H9 (cell line): ENCODE data around the gene ABCG8. TPM values are rescaled to one million over a fixed set of nuclear protein-coding genes. Genes with fewer than 3 reads are reported as not detected.

ENCODE experiments used
- DNase-seq: peaks from one replicate; pipeline ENCODE4 v3.0.0-alpha.2; 2017
- H2AFZ ChIP-seq: one replicate; pipeline ENCODE4 v1.6.1; 2013; ENCODE audit warnings: mild to moderate bottlenecking, low read length, control low read depth, moderate library complexity
- H2AK5ac ChIP-seq: 2 replicates; pipeline ENCODE4 v1.6.1; 2013; ENCODE audit warnings: low read length, control low read depth, mixed read lengths; ENCODE audit not compliant: insufficient read length
- H2BK120ac ChIP-seq: one replicate; pipeline ENCODE4 v1.6.1; 2013; ENCODE audit warnings: low read depth, mild to moderate bottlenecking, low read length, control low read depth, inconsistent platforms; ENCODE audit not compliant: poor library complexity, severe bottlenecking
- H2BK12ac ChIP-seq: 2 replicates; pipeline ENCODE4 v1.6.1; 2013; ENCODE audit warnings: low read length, control low read depth, mixed read lengths, low read depth; ENCODE audit not compliant: insufficient read length
- H2BK15ac ChIP-seq: 2 replicates; pipeline ENCODE4 v1.6.1; 2013; ENCODE audit warnings: low read depth, low read length, control low read depth
- H2BK20ac ChIP-seq: one replicate; pipeline ENCODE4 v1.6.1; 2013; ENCODE audit warnings: low read depth, mild to moderate bottlenecking, low read length, control low read depth, inconsistent platforms; ENCODE audit not compliant: poor library complexity, severe bottlenecking
- H2BK5ac ChIP-seq: 2 replicates; pipeline ENCODE4 v1.6.1; 2013; ENCODE audit warnings: low read length, control low read depth, mixed read lengths; ENCODE audit not compliant: insufficient read length
- H3K14ac ChIP-seq: 2 replicates; pipeline ENCODE4 v1.6.1; 2013; ENCODE audit warnings: low read length, control low read depth; ENCODE audit not compliant: insufficient read depth
- H3K18ac ChIP-seq: 2 replicates; pipeline ENCODE4 v1.6.1; 2013; ENCODE audit warnings: low read depth, mild to moderate bottlenecking, mixed read lengths, low read length, control low read depth; ENCODE audit not compliant: insufficient read length
- H3K23ac ChIP-seq: 2 replicates; pipeline ENCODE4 v1.6.1; 2013; ENCODE audit warnings: low read length, control low read depth, mixed read lengths, low read depth; ENCODE audit not compliant: insufficient read length
- H3K23me2 ChIP-seq: 2 replicates; pipeline ENCODE4 v1.6.1; 2013; ENCODE audit warnings: low read depth, mild to moderate bottlenecking, mixed read lengths, low read length, control low read depth; ENCODE audit not compliant: insufficient read length, poor library complexity, severe bottlenecking
- H3K27ac ChIP-seq: 2 replicates; pipeline ENCODE4 v1.5.1; 2013; ENCODE audit warnings: low read length, control low read depth, mixed read lengths, low read depth; ENCODE audit not compliant: insufficient read length
- H3K27me3 ChIP-seq: 2 replicates; pipeline ENCODE4 v1.6.1; 2013; ENCODE audit warnings: low read length, control low read depth, inconsistent platforms; ENCODE audit not compliant: insufficient read depth
- H3K4ac ChIP-seq: 2 replicates; pipeline ENCODE4 v1.6.1; 2013; ENCODE audit warnings: low read depth, mild to moderate bottlenecking, control low read depth, inconsistent platforms, low read length, moderate library complexity
- H3K4me1 ChIP-seq: 2 replicates; pipeline ENCODE4 v1.6.1; 2013; ENCODE audit warnings: low read length, control low read depth, inconsistent platforms; ENCODE audit not compliant: insufficient read depth
- H3K4me2 ChIP-seq: 2 replicates; pipeline ENCODE4 v1.6.1; 2013; ENCODE audit warnings: low read length, control low read depth, mixed read lengths; ENCODE audit not compliant: insufficient read length, insufficient read depth
- H3K56ac ChIP-seq: 2 replicates; pipeline ENCODE4 v1.6.1; 2013; ENCODE audit warnings: low read depth, mild to moderate bottlenecking, mixed read lengths, low read length, control low read depth; ENCODE audit not compliant: insufficient read length
- H3K79me1 ChIP-seq: 2 replicates; pipeline ENCODE4 v1.6.1; 2013; ENCODE audit warnings: low read depth, mild to moderate bottlenecking, moderate library complexity, low read length, control low read depth, inconsistent platforms; ENCODE audit not compliant: insufficient read depth, poor library complexity, severe bottlenecking
- H3K79me2 ChIP-seq: 2 replicates; pipeline ENCODE4 v1.6.1; 2013; ENCODE audit warnings: low read length, control low read depth, inconsistent platforms; ENCODE audit not compliant: insufficient read depth
- H3K9ac ChIP-seq: 2 replicates; pipeline ENCODE4 v1.6.1; 2013; ENCODE audit warnings: low read length, control low read depth, mixed read lengths; ENCODE audit not compliant: insufficient read length; ENCODE audit errors: extremely low read depth
- H3K9me3 ChIP-seq: one replicate; pipeline ENCODE4 v1.6.1; 2013; ENCODE audit warnings: low read depth, low read length, inconsistent platforms; ENCODE audit not compliant: control insufficient read depth
- H3T11ph ChIP-seq: one replicate; pipeline ENCODE4 v1.6.1; 2013; ENCODE audit warnings: mild to moderate bottlenecking, low read length, control low read depth, inconsistent platforms
- H4K20me1 ChIP-seq: one replicate; pipeline ENCODE4 v1.6.1; 2013; ENCODE audit not compliant: control insufficient read depth, insufficient read length, insufficient read depth
- H4K5ac ChIP-seq: 2 replicates; pipeline ENCODE4 v1.6.1; 2013; ENCODE audit warnings: low read depth, mild to moderate bottlenecking, mixed read lengths, low read length, control low read depth; ENCODE audit not compliant: insufficient read length
- H4K8ac ChIP-seq: replicated peaks from 2 replicates; pipeline ENCODE4 v1.6.1; 2013; ENCODE audit warnings: low read length, control low read depth, mixed read lengths, low read depth; ENCODE audit not compliant: insufficient read length
- H4K91ac ChIP-seq: 2 replicates; pipeline ENCODE4 v1.6.1; 2013; ENCODE audit warnings: low read depth, mild to moderate bottlenecking, moderate library complexity, mixed read lengths, low read length, control low read depth; ENCODE audit not compliant: insufficient read length
- H3K27ac Mint-ChIP-seq, 3 experiments: 2 replicates in 2 of 3; 3 replicates in 1 of 3; pipeline ENCODE4 v1.8.0; 2020 to 2021; ENCODE audit warnings: mixed read lengths in 3 of 3, mild to moderate bottlenecking in 1 of 3, moderate library complexity in 1 of 3
- H3K27me3 Mint-ChIP-seq: 2 replicates; pipeline ENCODE4 v1.8.0; 2021; ENCODE audit warnings: low read depth, mild to moderate bottlenecking, moderate library complexity, mixed read lengths
- H3K36me3 Mint-ChIP-seq, 3 experiments: 2 replicates in 2 of 3; 3 replicates in 1 of 3; pipeline ENCODE4 v1.8.0; 2020 to 2021; ENCODE audit warnings: low read depth in 3 of 3, mixed read lengths in 3 of 3; ENCODE audit not compliant: insufficient read depth in 1 of 3
- H3K4me1 Mint-ChIP-seq, 2 experiments: 2 replicates each; pipeline ENCODE4 v1.8.0; 2020; ENCODE audit warnings: mixed read lengths in 2 of 2
- H3K4me3 Mint-ChIP-seq, 2 experiments: 2 replicates in 1 of 2; 3 replicates in 1 of 2; pipeline ENCODE4 v1.8.0; 2020 to 2021; ENCODE audit warnings: mild to moderate bottlenecking in 2 of 2, mixed read lengths in 2 of 2, moderate library complexity in 1 of 2
- H3K9me3 Mint-ChIP-seq, 2 experiments: 2 replicates in 1 of 2; 3 replicates in 1 of 2; pipeline ENCODE4 v1.8.0; 2020; ENCODE audit warnings: mild to moderate bottlenecking in 2 of 2, mixed read lengths in 2 of 2, moderate library complexity in 1 of 2
- CTCF ChIP-seq: fragments of 200-600 bp; sonication (generic); conservative IDR thresholded peaks from 3 replicates; pipeline ENCODE4 v1.8.0; 2021; ENCODE audit warnings: antibody characterized with exemption, mild to moderate bottlenecking
- WGBS: extraction: QIAGEN DNeasy Blood & Tissue Kit; methylation state at CpG from one replicate; pipeline ENCODE4 v1.1.7; 2013; ENCODE audit warnings: missing lambda C conversion rate, low lambda C conversion rate, mixed read lengths; ENCODE audit not compliant: insufficient read length; ENCODE audit errors: extremely low coverage; 5-methylcytosine and 5-hydroxymethylcytosine counted together
- total RNA-seq: library from RNA; stranded (reverse); gene quantifications from 2 replicates; pipeline ENCODE4 v1.2.1, GENCODE V29; 2021

Gene ABCG8
- total RNA-seq, 1 experiment from 2014 or later: not detected

GRCh38 chr2:43894743-43895142 lies 56.0 kb downstream of the ABCG8 start:
- no peaks in the 10 kb centered on the region for H3K4me1 ChIP-seq
- no peak overlapping the region for H3K14ac ChIP-seq
- no peak overlapping the region for H3K4ac ChIP-seq
- no peaks in the 10 kb centered on the region for H3K23me2 ChIP-seq
- Mint-ChIP-seq H3K36me3 (peaks cover 49 to 88% (median 80%) of the 10 kb centered on the region in 3 experiments), H3K9me3 (no peaks in the 10 kb centered on the region), H3K27me3 (no peaks in the 10 kb centered on the region), H3K4me1 (peaks cover 0 to 4% of the 10 kb centered on the region in 2 experiments; a peak in 2 of 4 replicates), H3K27ac (no peak overlapping the region), H3K4me3 (no peak overlapping the region)
- H3K18ac ChIP-seq: no peak overlapping the region
- no peak overlapping the region for H3K56ac ChIP-seq
- H2BK12ac ChIP-seq: no peak overlapping the region
- H2BK120ac ChIP-seq: no peak overlapping the region
- no peak overlapping the region for H2AFZ ChIP-seq
- H3K9ac ChIP-seq: no peak overlapping the region
- H3K9me3 ChIP-seq: no peaks in the 10 kb centered on the region
- H3K27me3 ChIP-seq: no peaks in the 10 kb centered on the region
- no CpG with 5 or more reads among the region's 2 CpGs for WGBS
- H4K5ac ChIP-seq: no peak overlapping the region
- no peaks in the 10 kb centered on the region for H3K79me2 ChIP-seq
- H2AK5ac ChIP-seq: no peak overlapping the region
- no peak overlapping the region for H3K23ac ChIP-seq
- no peak for TF ChIP-seq CTCF
- no peak overlapping the region for H3K4me2 ChIP-seq
- no peak overlapping the region for H4K8ac ChIP-seq
- no peak overlapping the region for H3T11ph ChIP-seq
- no peak for DNase-seq
- H3K79me1 ChIP-seq: no peaks in the 10 kb centered on the region
- no peak overlapping the region for H2BK15ac ChIP-seq
- no peak overlapping the region for H4K91ac ChIP-seq
- no peaks in the 10 kb centered on the region for H4K20me1 ChIP-seq
- H2BK5ac ChIP-seq: no peak overlapping the region
- H2BK20ac ChIP-seq: no peak overlapping the region
- no peak overlapping the region for H3K27ac ChIP-seq
